Measurements from ENCODE around the gene SNRPN.
"Not testable (repeated sequence)": the region's sequence is repeated elsewhere in the genome, so short reads cannot be mapped to it uniquely, and the experiment has no call there.

DNA sequence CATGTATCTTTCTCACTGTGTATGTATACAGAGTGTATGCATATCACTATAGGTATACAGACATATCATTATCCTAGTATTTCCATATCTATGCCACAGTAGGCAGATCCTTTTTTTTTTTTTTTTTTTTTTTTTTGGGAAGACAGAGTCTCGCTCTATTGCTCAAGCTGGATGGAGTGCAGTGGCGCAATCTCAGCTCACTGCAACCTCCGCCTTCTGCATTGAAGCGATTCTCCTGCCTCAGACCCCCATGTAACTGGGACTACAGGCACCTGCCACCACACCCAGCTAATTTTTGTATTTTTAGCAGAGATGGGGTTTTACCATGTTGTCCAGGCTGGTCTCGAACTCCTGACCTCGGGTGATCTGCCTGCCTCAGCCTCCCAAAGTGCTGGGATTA is 32.0 kb upstream of the SNRPN start:
- not testable (repeated sequence) for TF ChIP-seq CTCF, POLR2AphosphoS5, POLR2A, EP300 (IDR thresholded peaks at IDR 0.05)

All from sigmoid colon (tissue), 4 donors.